Small intestine (tissue), 7 donors: ENCODE results near the gene SLC13A3. TPM values are rescaled to one million over a fixed set of nuclear protein-coding genes. Genes with fewer than 3 reads are reported as not detected.
"Not testable (repeated sequence)": the region's sequence is repeated elsewhere in the genome, so short reads cannot be mapped to it uniquely, and the experiment has no call there.

Experiments
- DNase-seq, 2 donors: peaks; one replicate each; pipeline versions ENCODE4 v3.0.0 to v3.0.0-alpha.2; 2013
- FAIRE-seq: peaks from 2 replicates; lab custom pipeline; 2012; peaks lifted over from hg19 to GRCh38; lab: Jason Lieb, UNC
- H3K27ac ChIP-seq, 3 donors: one replicate each; pipeline ENCODE4 v1.5.1; 2013; ENCODE audit warnings: low read length in 2 of 3, mild to moderate bottlenecking in 2 of 3, control low read depth in 1 of 3, inconsistent platforms in 1 of 3, low read depth in 1 of 3, moderate library complexity in 1 of 3
- H3K27me3 ChIP-seq, 3 donors: one replicate each; pipeline ENCODE4 v1.6.1; 2013; ENCODE audit warnings: low read length in 3 of 3, inconsistent platforms in 1 of 3; ENCODE audit not compliant: control insufficient read depth in 3 of 3, insufficient read depth in 3 of 3
- H3K36me3 ChIP-seq, 3 donors: one replicate each; pipeline ENCODE4 v1.6.1; 2013; ENCODE audit warnings: low read length in 3 of 3, inconsistent platforms in 1 of 3, low read depth in 1 of 3, mild to moderate bottlenecking in 1 of 3, moderate library complexity in 1 of 3; ENCODE audit not compliant: control insufficient read depth in 3 of 3, insufficient read depth in 2 of 3
- H3K4me1 ChIP-seq, 3 donors: one replicate each; pipeline ENCODE4 v1.6.1; 2013; ENCODE audit warnings: low read length in 2 of 3, inconsistent platforms in 1 of 3, low read depth in 1 of 3, mild to moderate bottlenecking in 1 of 3, moderate library complexity in 1 of 3; ENCODE audit not compliant: control insufficient read depth in 3 of 3, insufficient read depth in 2 of 3
- H3K4me3 ChIP-seq, 3 donors: one replicate each; pipeline ENCODE4 v1.5.1; 2013; ENCODE audit warnings: low read length in 3 of 3, control low read depth in 1 of 3, inconsistent platforms in 1 of 3, low read depth in 1 of 3, mild to moderate bottlenecking in 1 of 3, moderate library complexity in 1 of 3
- H3K9me3 ChIP-seq, 2 donors: one replicate each; pipeline ENCODE4 v1.6.1; 2013; ENCODE audit warnings: low read depth in 1 of 2, low read length in 1 of 2; ENCODE audit not compliant: control insufficient read depth in 2 of 2, insufficient read depth in 1 of 2
- WGBS, 3 donors: extraction: QIAGEN DNeasy Blood & Tissue Kit; methylation state at CpG; one replicate each; pipeline ENCODE4 v1.1.7; 2013; 5-methylcytosine and 5-hydroxymethylcytosine counted together
- polyA plus RNA-seq, 4 donors: library from polyadenylated mRNA; stranded (reverse) in 3 of 4; unstranded in 1 of 4; fragments of 200-250 nt in 3 of 4; fragments of 120-200 nt in 1 of 4; gene quantifications; one replicate each; pipeline versions ENCODE4 v1.2.1 to v1.2.3, GENCODE V29; 2013
- donor health status: healthy with polysubstance abuse.
- donor health status: control.
- donor health status: control.
- donor health status: Bipolar disorder and iron deficiency.
- donor health status: healthy.

SLC13A3 gene
- polyA plus RNA-seq, 4 donors: 0.39 to 2.9 (median 0.54) TPM; not detected in 1

GRCh38 chr20:46683668-46683938 is 32.3 kb upstream of the SLC13A3 start:
- peak overlapping the region in 1 of 3 donors; percentile 69 for H3K27ac ChIP-seq
- WGBS, 3 donors: 51 to 70% (median 63%) methylated on average over 8 of the region's 8 CpGs
- FAIRE-seq (no peak), DNase-seq (no peak)
- H3K27me3 ChIP-seq: no peaks in the 10 kb centered on the region
- peak overlapping the region in 1 of 3 donors; percentile 47 for H3K4me3 ChIP-seq
- peaks cover 0 to 8% (median 0%) of the 10 kb centered on the region in 3 donors for H3K36me3 ChIP-seq
- peaks cover 0 to 18% (median 6%) of the 10 kb centered on the region in 3 donors for H3K4me1 ChIP-seq
- H3K9me3 ChIP-seq: no peaks in the 10 kb centered on the region

GRCh38 chr20:46683011-46683667 is 31.9 kb upstream of the SLC13A3 start:
- 49 to 61% (median 54%) methylated on average over 12 of the region's 12 CpGs for WGBS, 3 donors
- Histone ChIP-seq H3K4me3 (peak overlapping the region in 1 of 3 donors; percentile 47), H3K4me1 (peaks cover 0 to 15% (median 6%) of the 10 kb centered on the region in 3 donors), H3K27ac (no peak overlapping the region), H3K9me3 (no peaks in the 10 kb centered on the region), H3K36me3 (peaks cover 0 to 8% (median 0%) of the 10 kb centered on the region in 3 donors), H3K27me3 (no peaks in the 10 kb centered on the region)
- DNase-seq (no peak), FAIRE-seq (no peak)

GRCh38 chr20:46682063-46682821 is 31.0 kb upstream of the SLC13A3 start:
- FAIRE-seq: no peak
- Histone ChIP-seq H3K27me3 (no peaks in the 10 kb centered on the region), H3K4me1 (peaks cover 0 to 13% (median 4%) of the 10 kb centered on the region in 3 donors), H3K36me3 (peaks cover 0 to 8% (median 0%) of the 10 kb centered on the region in 3 donors), H3K4me3 (no peak overlapping the region), H3K9me3 (no peaks in the 10 kb centered on the region), H3K27ac (no peak overlapping the region)
- no peak for DNase-seq
- 88 to 90% (median 89%) methylated on average over 9 of the region's 9 CpGs for WGBS, 3 donors

GRCh38 chr20:46681032-46681854 is 30.0 kb upstream of the SLC13A3 start:
- Histone ChIP-seq H3K27me3 (no peaks in the 10 kb centered on the region), H3K4me3 (no peak overlapping the region), H3K4me1 (peaks cover 0 to 13% (median 0%) of the 10 kb centered on the region in 3 donors), H3K9me3 (no peaks in the 10 kb centered on the region), H3K36me3 (peaks cover 0 to 5% (median 0%) of the 10 kb centered on the region in 3 donors), H3K27ac (no peak overlapping the region)
- FAIRE-seq (no peak), DNase-seq (peak; percentile 63 to 78)
- WGBS, 3 donors: 47 to 52% (median 48%) methylated on average over 14 of the region's 14 CpGs

GRCh38 chr20:46680684-46681031 is 29.4 kb upstream of the SLC13A3 start:
- Histone ChIP-seq H3K9me3 (no peaks in the 10 kb centered on the region), H3K27me3 (no peaks in the 10 kb centered on the region), H3K4me1 (peaks cover 0 to 13% (median 0%) of the 10 kb centered on the region in 3 donors), H3K4me3 (no peak overlapping the region), H3K36me3 (peaks cover 0 to 5% (median 0%) of the 10 kb centered on the region in 3 donors), H3K27ac (no peak overlapping the region)
- FAIRE-seq (no peak), DNase-seq (no peak)
- 88 to 97% (median 95%) methylated on average over 2 of the region's 2 CpGs for WGBS, 3 donors

- H3K27ac ChIP-seq: no peak overlapping the region
- WGBS, 3 donors: 78 to 82% (median 80%) methylated on average over 4 of the region's 4 CpGs
- no peak for FAIRE-seq
Observed at GRCh38 chr20:46678516-46678915, 27.3 kb upstream of the SLC13A3 start.

GRCh38 chr20:46677608-46678007 is 26.3 kb upstream of the SLC13A3 start:
- FAIRE-seq (no peak), DNase-seq (no peak)
- H3K4me3 ChIP-seq: no peak overlapping the region
- no peaks in the 10 kb centered on the region for H3K27me3 ChIP-seq
- 84 to 92% (median 88%) methylated on average over 5 of the region's 5 CpGs for WGBS, 3 donors
- no peak overlapping the region for H3K27ac ChIP-seq
- peaks cover 0 to 3% (median 0%) of the 10 kb centered on the region in 3 donors for H3K36me3 ChIP-seq
- H3K4me1 ChIP-seq: peaks cover 0 to 3% (median 0%) of the 10 kb centered on the region in 3 donors
- H3K9me3 ChIP-seq: no peaks in the 10 kb centered on the region

More at GRCh38 chr20:46678516-46678915, 27.3 kb upstream of the SLC13A3 start:
- DNase-seq: no peak
- peaks cover 0 to 3% (median 0%) of the 10 kb centered on the region in 3 donors for H3K36me3 ChIP-seq
- peaks cover 0 to 10% (median 0%) of the 10 kb centered on the region in 3 donors for H3K4me1 ChIP-seq
- no peaks in the 10 kb centered on the region for H3K9me3 ChIP-seq
- no peak overlapping the region for H3K4me3 ChIP-seq
- H3K27me3 ChIP-seq: no peaks in the 10 kb centered on the region

GRCh38 chr20:46676649-46677316 is 25.5 kb upstream of the SLC13A3 start:
- H3K9me3 ChIP-seq, H3K4me1 ChIP-seq, DNase-seq, H3K36me3 ChIP-seq, H3K27me3 ChIP-seq, FAIRE-seq, H3K27ac ChIP-seq, H3K4me3 ChIP-seq: not testable (repeated sequence)
- WGBS, 3 donors: 82 to 89% (median 83%) methylated on average over 12 to 13 of the region's 14 CpGs
